Raji (cell line): Measurements from ENCODE around the gene EXD2.

Experiments
- POLR2A ChIP-seq: IDR thresholded peaks from 2 replicates; pipeline ENCODE4 v1.6.1; 2011; ENCODE audit warnings: low read depth, low read length, control low read depth; ENCODE audit not compliant: insufficient read depth

EXD2 gene

GRCh38 chr14:69191340-69192111, at the start of gene EXD2:
Gene EXD2 (plus strand): TSS chr14:69191498. CDS start chr14:69209471, 17,973 bp downstream.
- TF ChIP-seq POLR2A, result no peak

- no peak for TF ChIP-seq POLR2A
These were observed 49.7 kb upstream of the EXD2 start for GRCh38 chr14:69141550-69141949.

- TF ChIP-seq POLR2A, result no peak
These were observed 49.2 kb upstream of the EXD2 start for GRCh38 chr14:69142101-69142500.

GRCh38 chr14:69149461-69150244, 41.6 kb upstream of the EXD2 start:
- TF ChIP-seq POLR2A, result no peak

GRCh38 chr14:69151458-69152180, 39.7 kb upstream of the EXD2 start:
- TF ChIP-seq POLR2A, result peak; percentile 48

- TF ChIP-seq POLR2A, result no peak
These were observed 39.0 kb upstream of the EXD2 start for GRCh38 chr14:69152181-69152901.

- TF ChIP-seq POLR2A, result peak; percentile 63
These were observed 38.5 kb upstream of the EXD2 start, which contains the start of gene DCAF5 for GRCh38 chr14:69152902-69153151. Gene DCAF5 (minus strand): TSS chr14:69153119. CDS start chr14:69152978, 141 bp downstream.

GRCh38 chr14:69153152-69153872, 38.0 kb upstream of the EXD2 start:
- no peak for TF ChIP-seq POLR2A

- TF ChIP-seq POLR2A, result no peak
These were observed 37.4 kb upstream of the EXD2 start for GRCh38 chr14:69153873-69154270.

GRCh38 chr14:69154779-69155178, 36.5 kb upstream of the EXD2 start:
- TF ChIP-seq POLR2A, result no peak

- TF ChIP-seq POLR2A, result no peak
These were observed 35.1 kb upstream of the EXD2 start for GRCh38 chr14:69156224-69156623.

GRCh38 chr14:69161590-69161989, 29.7 kb upstream of the EXD2 start:
- TF ChIP-seq POLR2A, result no peak

GRCh38 chr14:69170839-69171238, 20.5 kb upstream of the EXD2 start:
- TF ChIP-seq POLR2A, result no peak

GRCh38 chr14:69171569-69171968, 19.7 kb upstream of the EXD2 start:
- TF ChIP-seq POLR2A, result no peak

GRCh38 chr14:69175130-69175529, 16.2 kb upstream of the EXD2 start:
- TF ChIP-seq POLR2A, result no peak

- TF ChIP-seq POLR2A, result no peak
These were observed 9.8 kb upstream of the EXD2 start for GRCh38 chr14:69181491-69181890.
